PC-9 (cell line): ENCODE measurements around the gene RAMP1. TPM values are rescaled to one million over a fixed set of nuclear protein-coding genes. Genes with fewer than 3 reads are reported as not detected.

Experiments
- BruUV-seq: library from RNA; stranded (reverse); fragments of 400-500 nt; replicated peaks from 2 replicates; lab custom pipeline; 2021; lab: Mats Ljungman, UMichigan
- CTCF ChIA-PET: fragments of 300-600 bp; sonication (Branson Sonifier 250); formaldehyde crosslinking; loops from one replicate; lab custom pipeline; 2022; ENCODE audit warnings: antibody characterized with exemption; lab: Charles Lee
- POLR2A ChIA-PET: fragments of 300-600 bp; sonication (Branson Sonifier 250); formaldehyde crosslinking; loops from one replicate; lab custom pipeline; 2022; ENCODE audit warnings: antibody characterized with exemption; ENCODE audit not compliant: unreplicated experiment; lab: Charles Lee
- DNase-seq, 2 experiments: peaks; one replicate each; pipeline versions ENCODE4 v3.0.0 to v3.0.0-alpha.2; 2015 to 2022; ENCODE audit warnings: mixed read lengths in 1 of 2
- H2AFZ ChIP-seq: fragments of 200-600 bp; sonication (generic); 2 replicates; pipeline ENCODE4 v1.8.1; 2017; ENCODE audit warnings: antibody characterized with exemption
- H3F3A ChIP-seq: fragments of 200-600 bp; sonication (generic); 2 replicates; pipeline ENCODE4 v1.8.1; 2017; ENCODE audit warnings: antibody characterized with exemption, mild to moderate bottlenecking, low read depth; ENCODE audit not compliant: insufficient read depth
- H3K27ac ChIP-seq: fragments of 200-600 bp; sonication (generic); 2 replicates; pipeline ENCODE4 v1.6.1; 2016; ENCODE audit warnings: mixed run types
- H3K27me3 ChIP-seq: fragments of 200-600 bp; sonication (generic); 2 replicates; pipeline ENCODE4 v1.6.1; 2016; ENCODE audit warnings: low read depth, mixed run types; ENCODE audit not compliant: insufficient read depth
- H3K36me3 ChIP-seq: fragments of 200-600 bp; sonication (generic); 2 replicates; pipeline ENCODE4 v1.6.1; 2016; ENCODE audit warnings: low read depth, mixed run types
- H3K4me1 ChIP-seq: fragments of 200-600 bp; sonication (generic); replicated peaks from 2 replicates; pipeline ENCODE4 v1.6.1; 2016; ENCODE audit warnings: mixed run types; ENCODE audit not compliant: insufficient read depth
- H3K4me2 ChIP-seq: fragments of 200-600 bp; sonication (generic); 2 replicates; pipeline ENCODE4 v1.6.1; 2017; ENCODE audit warnings: mixed run types
- H3K4me3 ChIP-seq: fragments of 200-600 bp; sonication (generic); 2 replicates; pipeline ENCODE4 v1.6.1; 2016; ENCODE audit warnings: mixed run types
- H3K79me2 ChIP-seq: fragments of 200-600 bp; sonication (generic); 2 replicates; pipeline ENCODE4 v1.6.1; 2017; ENCODE audit warnings: low read depth, mixed run types
- H3K9me2 ChIP-seq: fragments of 200-600 bp; sonication (generic); 2 replicates; pipeline ENCODE4 v1.8.1; 2017; ENCODE audit warnings: mild to moderate bottlenecking; ENCODE audit not compliant: insufficient read depth
- H3K9me3 ChIP-seq: fragments of 200-600 bp; sonication (generic); 2 replicates; pipeline ENCODE4 v1.8.1; 2016; ENCODE audit warnings: low read depth; ENCODE audit not compliant: insufficient read depth
- H4K20me1 ChIP-seq: fragments of 200-600 bp; sonication (generic); 2 replicates; pipeline ENCODE4 v1.8.1; 2017; ENCODE audit not compliant: insufficient read depth
- EZH2 ChIP-seq: fragments of 200-600 bp; sonication (generic); IDR thresholded peaks from 2 replicates; pipeline ENCODE4 v1.8.0; 2017; ENCODE audit warnings: antibody characterized with exemption, low read depth
- intact Hi-C: fragments of 100-400 bp; cut with micrococcal nuclease; formaldehyde crosslinking; loops from one replicate; pipeline ENCODE4 v1.10.0; 2022; ENCODE audit not compliant: unreplicated experiment
- total RNA-seq: library from RNA; stranded (reverse); gene quantifications from 2 replicates; pipeline ENCODE4 v1.2.3, GENCODE V29; 2021
- TF ChIP-seq, protein P1 (sequence below): fragments of 200-600 bp; sonication (generic); conservative IDR thresholded peaks from 2 replicates; pipeline ENCODE4 v1.6.1; 2017; ENCODE audit warnings: mixed run types, antibody characterized with exemption, mild to moderate bottlenecking, moderate library complexity

Gene RAMP1
- total RNA-seq, 1 experiment from 2014 or later, result 48.7 TPM

DNA sequence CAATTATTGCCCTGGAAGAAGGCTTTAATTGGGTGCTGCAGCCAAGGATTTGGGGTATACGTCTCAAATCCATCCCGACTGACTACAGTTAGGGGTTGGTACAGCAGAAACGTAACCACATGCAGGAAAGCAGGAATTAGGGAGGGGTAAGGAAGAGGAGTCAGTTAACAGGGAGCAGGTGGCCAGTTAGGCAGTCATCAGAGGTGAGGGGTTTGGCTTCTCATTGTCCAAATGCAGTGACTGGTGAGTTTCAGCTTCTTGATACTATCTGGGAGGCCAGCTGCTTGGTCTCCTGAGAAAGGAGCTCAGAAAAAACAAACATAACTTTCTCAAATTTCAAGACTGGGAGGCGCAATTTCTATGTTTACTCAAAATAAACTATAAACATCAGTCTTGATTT, 68.6 kb downstream of the RAMP1 start:
- H3K79me2 ChIP-seq, result no peaks in the 10 kb centered on the region
- no peaks in the 10 kb centered on the region for H3K27me3 ChIP-seq
- CTCF ChIA-PET, result interaction anchor here (0.6 kb wide), 1 partner anchor 11 kb away, joined by 6 read pairs; no protein-coding TSS in a partner anchor
- H2AFZ ChIP-seq, result no peak overlapping the region
- DNase-seq, result peak; percentile 49 to 82
- no TSS peak for BruUV-seq
- H3K9me3 ChIP-seq, result 0 out of 2 replicates have a peak, but pooled peaks cover 7% of the 10 kb centered on the region
- intact Hi-C loops, result no loop called here
- H3K4me3 ChIP-seq, result no peak overlapping the region
- H3K27ac ChIP-seq, result peak overlapping the region; percentile 31; the same call in 1 of the 2 replicates
- no peaks in the 10 kb centered on the region for H4K20me1 ChIP-seq
- H3F3A ChIP-seq, result peaks cover 10% of the 10 kb centered on the region; the same call in 1 of the 2 replicates
- POLR2A ChIA-PET, result interaction anchor here (0.6 kb wide), 1 partner anchor 67 kb away, joined by 6 read pairs; no protein-coding TSS in a partner anchor
- no peaks in the 10 kb centered on the region for H3K36me3 ChIP-seq
- TF ChIP-seq, protein P1, sequence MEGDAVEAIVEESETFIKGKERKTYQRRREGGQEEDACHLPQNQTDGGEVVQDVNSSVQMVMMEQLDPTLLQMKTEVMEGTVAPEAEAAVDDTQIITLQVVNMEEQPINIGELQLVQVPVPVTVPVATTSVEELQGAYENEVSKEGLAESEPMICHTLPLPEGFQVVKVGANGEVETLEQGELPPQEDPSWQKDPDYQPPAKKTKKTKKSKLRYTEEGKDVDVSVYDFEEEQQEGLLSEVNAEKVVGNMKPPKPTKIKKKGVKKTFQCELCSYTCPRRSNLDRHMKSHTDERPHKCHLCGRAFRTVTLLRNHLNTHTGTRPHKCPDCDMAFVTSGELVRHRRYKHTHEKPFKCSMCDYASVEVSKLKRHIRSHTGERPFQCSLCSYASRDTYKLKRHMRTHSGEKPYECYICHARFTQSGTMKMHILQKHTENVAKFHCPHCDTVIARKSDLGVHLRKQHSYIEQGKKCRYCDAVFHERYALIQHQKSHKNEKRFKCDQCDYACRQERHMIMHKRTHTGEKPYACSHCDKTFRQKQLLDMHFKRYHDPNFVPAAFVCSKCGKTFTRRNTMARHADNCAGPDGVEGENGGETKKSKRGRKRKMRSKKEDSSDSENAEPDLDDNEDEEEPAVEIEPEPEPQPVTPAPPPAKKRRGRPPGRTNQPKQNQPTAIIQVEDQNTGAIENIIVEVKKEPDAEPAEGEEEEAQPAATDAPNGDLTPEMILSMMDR, result no peak
- TF ChIP-seq EZH2, result no peak
- peaks cover 15% of the 10 kb centered on the region for H3K4me1 ChIP-seq
- peak overlapping the region; percentile 32 for H3K4me2 ChIP-seq
- H3K9me2 ChIP-seq, result no peaks in the 10 kb centered on the region

DNA sequence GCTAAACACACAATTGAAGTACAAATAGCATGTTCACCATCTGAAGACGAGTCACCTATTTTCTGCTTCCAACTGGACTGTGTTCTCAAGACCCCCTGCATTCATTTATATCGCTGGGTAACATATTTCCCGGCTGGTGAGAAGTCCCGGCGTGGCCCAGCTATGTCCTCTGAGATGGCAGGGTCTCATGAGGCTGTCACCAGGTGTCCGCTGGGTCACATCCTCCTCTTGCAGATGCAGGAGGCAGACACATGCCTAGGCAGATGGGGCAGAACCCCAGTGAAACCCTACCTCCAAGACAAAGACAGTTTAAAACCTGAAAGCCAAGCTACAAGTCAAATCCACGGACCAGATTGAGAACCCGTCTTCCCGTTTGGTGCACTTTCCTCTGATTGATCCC, 70.6 kb downstream of the RAMP1 start:
- POLR2A ChIA-PET, result no interaction called here
- H3K4me3 ChIP-seq, result no peak overlapping the region
- H3F3A ChIP-seq, result peaks cover 10% of the 10 kb centered on the region; the same call in 1 of the 2 replicates
- TF ChIP-seq, protein P1, result no peak
- no peak for TF ChIP-seq EZH2
- no peak overlapping the region for H2AFZ ChIP-seq
- intact Hi-C loops, result no loop called here
- no peaks in the 10 kb centered on the region for H4K20me1 ChIP-seq
- no peaks in the 10 kb centered on the region for H3K79me2 ChIP-seq
- CTCF ChIA-PET, result no interaction called here
- no peaks in the 10 kb centered on the region for H3K36me3 ChIP-seq
- H3K27ac ChIP-seq, result no peak overlapping the region
- no peaks in the 10 kb centered on the region for H3K9me2 ChIP-seq
- H3K9me3 ChIP-seq, result 0 out of 2 replicates have a peak, but pooled peaks cover 7% of the 10 kb centered on the region
- peaks cover 12% of the 10 kb centered on the region for H3K4me1 ChIP-seq
- no peaks in the 10 kb centered on the region for H3K27me3 ChIP-seq
- no peak overlapping the region for H3K4me2 ChIP-seq
- DNase-seq, result no peak
- no TSS peak for BruUV-seq

DNA sequence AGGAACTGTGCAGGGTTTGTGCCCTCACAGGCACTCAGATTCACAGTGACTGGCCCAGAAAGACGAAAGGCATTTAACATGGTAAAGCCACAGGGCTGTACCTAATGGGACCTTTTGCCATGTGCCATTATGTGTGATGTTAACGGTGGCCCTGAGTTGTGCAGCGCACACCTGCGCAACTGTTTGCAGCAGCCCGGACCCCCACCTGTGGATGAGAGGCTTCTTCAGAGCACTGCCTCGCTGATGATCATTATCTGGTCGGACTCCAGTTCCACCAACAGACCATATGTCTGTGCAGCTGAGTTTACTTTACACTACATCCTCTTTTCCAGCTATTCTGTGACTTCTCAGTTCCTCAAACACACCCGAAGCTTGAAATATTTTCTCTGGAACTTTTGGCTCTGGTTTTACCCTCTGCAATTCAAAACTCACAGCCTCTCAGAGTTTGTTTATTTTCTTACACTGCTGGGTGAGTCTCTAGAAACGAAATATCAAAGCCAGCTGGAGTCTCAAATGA, 71.8 kb downstream of the RAMP1 start:
- Histone ChIP-seq H3F3A (peaks cover 13% of the 10 kb centered on the region; the same call in 1 of the 2 replicates), H3K4me2 (no peak overlapping the region), H3K4me3 (no peak overlapping the region), H3K79me2 (no peaks in the 10 kb centered on the region), H3K27ac (no peak overlapping the region), H3K36me3 (no peaks in the 10 kb centered on the region), H3K9me2 (no peaks in the 10 kb centered on the region), H3K4me1 (peaks cover 22% of the 10 kb centered on the region), H2AFZ (no peak overlapping the region), H3K9me3 (0 out of 2 replicates have a peak, but pooled peaks cover 7% of the 10 kb centered on the region), H3K27me3 (no peaks in the 10 kb centered on the region), H4K20me1 (no peaks in the 10 kb centered on the region)
- TF ChIP-seq EZH2, result no peak
- TF ChIP-seq, protein P1, result no peak
- ChIA-PET CTCF (no interaction called here), POLR2A (interaction anchor here (0.6 kb wide), 1 partner anchor 329 kb away, joined by 6 read pairs; no protein-coding TSS in a partner anchor)
- BruUV-seq, result no TSS peak
- intact Hi-C loops, result no loop called here
- DNase-seq, result no peak
